Ishikawa (cell line): Measurements from ENCODE around the gene SEMA6D.

Experiments
- CEBPB ChIP-seq: IDR thresholded peaks from 2 replicates; pipeline ENCODE4 v1.6.1; 2012
- CREB1 ChIP-seq: IDR thresholded peaks from 2 replicates; pipeline ENCODE4 v1.6.1; 2012; ENCODE audit warnings: low read depth
- EGR1 ChIP-seq: IDR thresholded peaks from 2 replicates; pipeline ENCODE4 v1.6.1; 2012
- EP300 ChIP-seq: IDR thresholded peaks from 2 replicates; pipeline ENCODE4 v1.6.1; 2012; ENCODE audit warnings: borderline replicate concordance
- FOXM1 ChIP-seq: IDR thresholded peaks from 2 replicates; pipeline ENCODE4 v1.6.1; 2012; ENCODE audit warnings: low read depth, borderline replicate concordance
- MAX ChIP-seq: IDR thresholded peaks from 2 replicates; pipeline ENCODE4 v1.6.1; 2012
- NFIC ChIP-seq: IDR thresholded peaks from 2 replicates; pipeline ENCODE4 v1.6.1; 2012
- RAD21 ChIP-seq: IDR thresholded peaks from 2 replicates; pipeline ENCODE4 v1.6.1; 2012; ENCODE audit warnings: low read depth
- TAF1 ChIP-seq: IDR thresholded peaks from 2 replicates; pipeline ENCODE4 v1.6.1; 2012; ENCODE audit warnings: low read depth, mild to moderate bottlenecking
- TCF12 ChIP-seq: IDR thresholded peaks from 2 replicates; pipeline ENCODE4 v1.6.1; 2012; ENCODE audit warnings: low read depth
- TEAD4 ChIP-seq: IDR thresholded peaks from 2 replicates; pipeline ENCODE4 v1.6.1; 2012
- USF1 ChIP-seq: IDR thresholded peaks from 2 replicates; pipeline ENCODE4 v1.6.1; 2012
- YY1 ChIP-seq: IDR thresholded peaks from 2 replicates; pipeline ENCODE4 v1.6.1; 2012; ENCODE audit warnings: low read depth
- TF ChIP-seq, protein P1 (sequence below): IDR thresholded peaks from 2 replicates; pipeline ENCODE4 v1.6.1; 2012; ENCODE audit warnings: low read depth, mild to moderate bottlenecking

DNA sequence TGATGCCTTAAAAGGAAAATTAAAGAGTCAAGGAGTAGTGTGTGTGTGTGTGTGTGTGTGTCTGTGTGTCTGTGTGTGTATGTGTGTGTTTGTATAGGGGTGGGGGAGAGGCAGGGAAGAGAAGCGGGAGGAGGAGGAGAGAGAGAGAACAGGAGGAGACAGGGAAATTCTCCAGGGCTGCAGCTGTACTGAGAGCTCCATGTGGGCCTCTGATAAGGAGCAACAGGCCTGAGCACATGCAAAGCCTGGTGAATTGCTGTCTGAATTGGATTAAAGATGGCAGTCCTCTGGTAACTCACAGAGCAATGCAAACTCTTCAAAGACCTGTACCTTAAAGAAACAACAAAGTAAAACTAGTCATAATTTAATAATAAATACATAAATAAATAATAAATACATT lies 70.6 kb downstream of the SEMA6D start:
- TF ChIP-seq NFIC (no peak), MAX (no peak), EP300 (no peak), RAD21 (no peak), TAF1 (no peak), YY1 (no peak), USF1 (no peak), CEBPB (no peak), FOXM1 (no peak), CREB1 (no peak), TCF12 (no peak), EGR1 (no peak), TEAD4 (no peak)
- TF ChIP-seq, protein P1, sequence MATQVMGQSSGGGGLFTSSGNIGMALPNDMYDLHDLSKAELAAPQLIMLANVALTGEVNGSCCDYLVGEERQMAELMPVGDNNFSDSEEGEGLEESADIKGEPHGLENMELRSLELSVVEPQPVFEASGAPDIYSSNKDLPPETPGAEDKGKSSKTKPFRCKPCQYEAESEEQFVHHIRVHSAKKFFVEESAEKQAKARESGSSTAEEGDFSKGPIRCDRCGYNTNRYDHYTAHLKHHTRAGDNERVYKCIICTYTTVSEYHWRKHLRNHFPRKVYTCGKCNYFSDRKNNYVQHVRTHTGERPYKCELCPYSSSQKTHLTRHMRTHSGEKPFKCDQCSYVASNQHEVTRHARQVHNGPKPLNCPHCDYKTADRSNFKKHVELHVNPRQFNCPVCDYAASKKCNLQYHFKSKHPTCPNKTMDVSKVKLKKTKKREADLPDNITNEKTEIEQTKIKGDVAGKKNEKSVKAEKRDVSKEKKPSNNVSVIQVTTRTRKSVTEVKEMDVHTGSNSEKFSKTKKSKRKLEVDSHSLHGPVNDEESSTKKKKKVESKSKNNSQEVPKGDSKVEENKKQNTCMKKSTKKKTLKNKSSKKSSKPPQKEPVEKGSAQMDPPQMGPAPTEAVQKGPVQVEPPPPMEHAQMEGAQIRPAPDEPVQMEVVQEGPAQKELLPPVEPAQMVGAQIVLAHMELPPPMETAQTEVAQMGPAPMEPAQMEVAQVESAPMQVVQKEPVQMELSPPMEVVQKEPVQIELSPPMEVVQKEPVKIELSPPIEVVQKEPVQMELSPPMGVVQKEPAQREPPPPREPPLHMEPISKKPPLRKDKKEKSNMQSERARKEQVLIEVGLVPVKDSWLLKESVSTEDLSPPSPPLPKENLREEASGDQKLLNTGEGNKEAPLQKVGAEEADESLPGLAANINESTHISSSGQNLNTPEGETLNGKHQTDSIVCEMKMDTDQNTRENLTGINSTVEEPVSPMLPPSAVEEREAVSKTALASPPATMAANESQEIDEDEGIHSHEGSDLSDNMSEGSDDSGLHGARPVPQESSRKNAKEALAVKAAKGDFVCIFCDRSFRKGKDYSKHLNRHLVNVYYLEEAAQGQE = no peak
